Measurements from ENCODE around the gene PRUNE2.

The PRUNE2 gene

GRCh38 chr9:76734716-76735115, 171.2 kb downstream of the PRUNE2 start:
- DNase-seq (ENCODE audit: low spot score): no peak

- no peak for DNase-seq (ENCODE audit: low spot score)
These were observed 172.8 kb downstream of the PRUNE2 start for GRCh38 chr9:76733096-76733495.

GRCh38 chr9:76732341-76732958, 173.5 kb downstream of the PRUNE2 start:
- DNase-seq (ENCODE audit: low spot score): no peak

- DNase-seq (ENCODE audit: low spot score): no peak
These were observed 175.1 kb downstream of the PRUNE2 start for GRCh38 chr9:76730801-76731200.

GRCh38 chr9:76729980-76730737, 175.8 kb downstream of the PRUNE2 start:
- DNase-seq (ENCODE audit: low spot score): no peak

GRCh38 chr9:76729116-76729515, 176.8 kb downstream of the PRUNE2 start:
- no peak for DNase-seq (ENCODE audit: low spot score)

GRCh38 chr9:76725885-76726284, 180.0 kb downstream of the PRUNE2 start:
- DNase-seq (ENCODE audit: low spot score): no peak

GRCh38 chr9:76725011-76725546, 180.8 kb downstream of the PRUNE2 start:
- DNase-seq (ENCODE audit: low spot score): no peak

GRCh38 chr9:76720245-76720644, 185.7 kb downstream of the PRUNE2 start:
- no peak for DNase-seq (ENCODE audit: low spot score)

GRCh38 chr9:76718166-76718565, 187.7 kb downstream of the PRUNE2 start:
- DNase-seq (ENCODE audit: low spot score): no peak

- DNase-seq (ENCODE audit: low spot score): no peak
These were observed 188.3 kb downstream of the PRUNE2 start for GRCh38 chr9:76717613-76718012.

- DNase-seq (ENCODE audit: low spot score): no peak
These were observed 188.7 kb downstream of the PRUNE2 start for GRCh38 chr9:76717176-76717575.

GRCh38 chr9:76716085-76716672, 189.7 kb downstream of the PRUNE2 start:
- no peak for DNase-seq (ENCODE audit: low spot score)

- no peak for DNase-seq (ENCODE audit: low spot score)
These were observed 192.5 kb downstream of the PRUNE2 start for GRCh38 chr9:76713381-76713780.

- DNase-seq (ENCODE audit: low spot score): no peak
These were observed 196.9 kb downstream of the PRUNE2 start for GRCh38 chr9:76709020-76709419.

GRCh38 chr9:76707510-76707909, 198.4 kb downstream of the PRUNE2 start:
- DNase-seq (ENCODE audit: low spot score): no peak

- peak; percentile 51 for DNase-seq (ENCODE audit: low spot score)
These were observed 201.2 kb downstream of the PRUNE2 start for GRCh38 chr9:76704593-76705204.

- DNase-seq (ENCODE audit: low spot score): no peak
These were observed 202.6 kb downstream of the PRUNE2 start for GRCh38 chr9:76703270-76703669.

- no peak for DNase-seq (ENCODE audit: low spot score)
These were observed 204.4 kb downstream of the PRUNE2 start for GRCh38 chr9:76701441-76702039.

GRCh38 chr9:76700916-76701315, 205.0 kb downstream of the PRUNE2 start:
- DNase-seq (ENCODE audit: low spot score): no peak

- no peak for DNase-seq (ENCODE audit: low spot score)
These were observed 205.9 kb downstream of the PRUNE2 start for GRCh38 chr9:76699971-76700370.

GRCh38 chr9:76697554-76697953, 208.4 kb downstream of the PRUNE2 start:
- no peak for DNase-seq (ENCODE audit: low spot score)
